Transverse colon (tissue), 4 donors: ENCODE data around the gene NDE1. TPM values are rescaled to one million over a fixed set of nuclear protein-coding genes. Genes with fewer than 3 reads are reported as not detected.

ENCODE experiments used
- DNase-seq: peaks from one replicate; pipeline ENCODE4 v3.0.0-alpha.2; 2019
- H3K27ac ChIP-seq, 4 donors: fragments of 200-600 bp; sonication (generic); 2 replicates each; pipeline ENCODE4 v1.5.1; 2016 to 2018; ENCODE audit warnings: inconsistent platforms in 4 of 4
- H3K27me3 ChIP-seq: fragments of 200-600 bp; sonication (generic); 2 replicates; pipeline ENCODE4 v1.5.1; 2017; ENCODE audit warnings: inconsistent platforms
- H3K36me3 ChIP-seq, 4 donors: fragments of 200-600 bp; sonication (generic); 2 replicates each; pipeline ENCODE4 v1.5.1; 2017 to 2019; ENCODE audit warnings: inconsistent platforms in 4 of 4
- H3K4me1 ChIP-seq, 4 donors: fragments of 200-600 bp; sonication (generic); 2 replicates each; pipeline ENCODE4 v1.5.1; 2017 to 2020; ENCODE audit warnings: inconsistent platforms in 4 of 4
- H3K4me3 ChIP-seq, 4 donors: fragments of 200-600 bp; sonication (generic); 1 replicate in 1 of 4; 2 replicates in 3 of 4; pipeline versions ENCODE4 v1.5.1 to v1.6.1; 2017 to 2019; ENCODE audit warnings: inconsistent platforms in 4 of 4
- H3K9me3 ChIP-seq, 2 donors: fragments of 200-600 bp; sonication (generic); 2 replicates each; pipeline ENCODE4 v1.5.1; 2017 to 2019; ENCODE audit warnings: inconsistent platforms in 2 of 2
- EP300 ChIP-seq: sonication (generic); formaldehyde crosslinking; IDR thresholded peaks from one replicate; pipeline ENCODE4 v1.6.1; 2017; ENCODE audit warnings: antibody characterized with exemption, low read depth
- POLR2A ChIP-seq: fragments of 450-650 bp; IDR thresholded peaks from one replicate; pipeline ENCODE4 v1.6.1; 2016; ENCODE audit warnings: antibody characterized with exemption, mild to moderate bottlenecking, moderate library complexity
- POLR2AphosphoS5 ChIP-seq, 3 donors: sonication (generic); formaldehyde crosslinking; IDR thresholded peaks; one replicate each; pipeline ENCODE4 v1.6.1; 2016; ENCODE audit warnings: antibody characterized with exemption in 3 of 3
- WGBS, 2 donors: methylation state at CpG; one replicate each; pipeline ENCODE4 v1.1.5; 2018; ENCODE audit warnings: low coverage in 1 of 2; 5-methylcytosine and 5-hydroxymethylcytosine counted together
- in situ Hi-C, 4 donors: fragments of 200-750 bp; cut with MboI; loops; one replicate each; pipeline versions ENCODE4 v1.15.0 to v1.15.1; 2017; ENCODE audit warnings: low sequenced_read_pairs in 3 of 4, low pct_ligation_motif_present in 1 of 4, low pct_unique_long_range_greater_than_20kb in 1 of 4
- intact Hi-C: fragments of 100-400 bp; cut with DNase I; formaldehyde crosslinking; loops from one replicate; pipeline ENCODE4 v1.15.1; 2023; ENCODE audit warnings: low total_unique reads
- total RNA-seq, 4 donors: library from RNA; depleted of rRNA; stranded (reverse); fragments of >200 nt; gene quantifications; one replicate each; pipeline ENCODE4 v1.1.0, GENCODE V29; 2016
- TF ChIP-seq, protein P1 (sequence below), 5 experiments: fragments of 200-600 bp in 3 of 5; fragments of 450-650 bp in 2 of 5; sonication (generic) in 3 of 5; IDR thresholded peaks; 1 replicate in 2 of 5; 2 replicates in 3 of 5; pipeline ENCODE4 v1.5.1; 2016 to 2017; ENCODE audit warnings: antibody characterized with exemption in 5 of 5, inconsistent platforms in 3 of 5, mild to moderate bottlenecking in 2 of 5, moderate library complexity in 1 of 5

Gene NDE1
- total RNA-seq, 4 donors from 2014 or later: 21.0 to 47.6 (median 36.3) TPM

DNA sequence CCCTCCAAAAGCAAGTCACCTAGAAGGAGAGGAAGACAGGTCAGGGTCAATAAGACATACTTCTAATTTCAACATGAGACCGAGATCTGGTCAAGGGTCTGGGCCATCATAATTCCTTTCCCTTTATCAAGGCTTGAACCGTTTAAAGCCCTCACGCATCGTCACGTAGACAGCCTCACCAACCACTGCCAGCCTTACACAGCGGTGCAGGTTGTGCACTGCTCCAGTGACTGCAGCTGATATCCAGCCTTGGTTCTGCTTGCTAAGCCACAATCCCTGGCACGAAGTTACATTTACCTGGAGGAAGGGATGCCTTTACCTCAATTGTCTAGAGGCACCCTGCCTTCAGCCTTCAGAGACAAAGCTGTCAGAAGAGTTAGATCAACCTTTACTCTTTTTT lies 121.6 kb downstream of the NDE1 start:
- WGBS, 2 donors: 88 to 89% methylated on average over 7 of the region's 7 CpGs
- no peaks in the 10 kb centered on the region for H3K36me3 ChIP-seq
- no peak overlapping the region for H3K4me3 ChIP-seq
- in situ Hi-C loops: loop anchor here in 3 of 4 donors (25.0 kb wide), 1 partner anchor 366 kb away; no protein-coding TSS in a partner anchor
- intact Hi-C loops: loop anchor here (10.0 kb wide), 1 partner anchor 353 kb away; no protein-coding TSS in a partner anchor
- no peaks in the 10 kb centered on the region for H3K9me3 ChIP-seq
- no peaks in the 10 kb centered on the region for H3K4me1 ChIP-seq
- peak overlapping the region in 3 of 4 donors; percentile 40 to 70 (median 44) for H3K27ac ChIP-seq
- no peak for DNase-seq
- TF ChIP-seq EP300 (no peak), POLR2AphosphoS5 (IDR thresholded peaks at IDR 0.05) (peak in 1 of 3 donors; percentile 25), POLR2A (no peak)
- H3K27me3 ChIP-seq: no peaks in the 10 kb centered on the region

DNA sequence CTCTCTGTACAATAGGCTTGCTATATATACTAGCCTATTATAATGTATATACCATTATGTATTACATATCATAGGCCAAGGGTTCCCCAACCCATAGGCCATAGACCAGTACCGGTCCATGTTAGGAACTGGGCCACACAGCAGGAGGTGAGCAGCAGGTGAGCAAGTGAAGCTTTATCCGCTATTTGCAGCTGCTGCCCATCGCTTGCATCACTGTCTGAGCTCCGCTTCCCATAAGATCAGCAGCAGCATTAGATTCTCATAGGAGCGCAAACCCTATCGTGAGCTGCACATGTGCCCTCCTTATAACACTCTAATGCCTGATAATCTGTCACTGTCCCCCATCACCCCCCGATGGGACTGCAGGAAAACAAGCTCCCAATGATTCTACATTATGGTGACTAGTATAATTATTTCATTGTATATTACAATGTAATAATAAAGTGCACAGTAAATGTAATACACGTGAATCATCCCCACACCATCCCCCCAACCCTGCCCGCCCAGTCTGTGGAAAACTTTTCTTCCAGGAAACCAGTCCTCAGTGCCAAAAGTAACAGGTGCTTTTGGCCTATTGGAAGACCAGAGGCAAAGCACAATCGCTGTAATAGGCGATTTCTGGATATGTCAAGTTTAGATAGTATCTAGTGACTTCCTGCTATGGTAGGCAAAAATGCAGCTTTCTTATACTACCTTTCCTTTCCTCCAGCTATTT lies 122.7 kb downstream of the NDE1 start:
- Histone ChIP-seq H3K9me3 (no peaks in the 10 kb centered on the region), H3K27me3 (no peaks in the 10 kb centered on the region), H3K36me3 (no peaks in the 10 kb centered on the region), H3K4me1 (no peaks in the 10 kb centered on the region), H3K27ac (peak overlapping the region; percentile 19 to 77 (median 50)), H3K4me3 (no peak overlapping the region)
- intact Hi-C loops (loop anchor here (10.0 kb wide), 1 partner anchor 352 kb away; no protein-coding TSS in a partner anchor), in situ Hi-C loops (loop anchor here in 3 of 4 donors (25.0 kb wide), 1 partner anchor 365 kb away; no protein-coding TSS in a partner anchor)
- TF ChIP-seq, protein P1, sequence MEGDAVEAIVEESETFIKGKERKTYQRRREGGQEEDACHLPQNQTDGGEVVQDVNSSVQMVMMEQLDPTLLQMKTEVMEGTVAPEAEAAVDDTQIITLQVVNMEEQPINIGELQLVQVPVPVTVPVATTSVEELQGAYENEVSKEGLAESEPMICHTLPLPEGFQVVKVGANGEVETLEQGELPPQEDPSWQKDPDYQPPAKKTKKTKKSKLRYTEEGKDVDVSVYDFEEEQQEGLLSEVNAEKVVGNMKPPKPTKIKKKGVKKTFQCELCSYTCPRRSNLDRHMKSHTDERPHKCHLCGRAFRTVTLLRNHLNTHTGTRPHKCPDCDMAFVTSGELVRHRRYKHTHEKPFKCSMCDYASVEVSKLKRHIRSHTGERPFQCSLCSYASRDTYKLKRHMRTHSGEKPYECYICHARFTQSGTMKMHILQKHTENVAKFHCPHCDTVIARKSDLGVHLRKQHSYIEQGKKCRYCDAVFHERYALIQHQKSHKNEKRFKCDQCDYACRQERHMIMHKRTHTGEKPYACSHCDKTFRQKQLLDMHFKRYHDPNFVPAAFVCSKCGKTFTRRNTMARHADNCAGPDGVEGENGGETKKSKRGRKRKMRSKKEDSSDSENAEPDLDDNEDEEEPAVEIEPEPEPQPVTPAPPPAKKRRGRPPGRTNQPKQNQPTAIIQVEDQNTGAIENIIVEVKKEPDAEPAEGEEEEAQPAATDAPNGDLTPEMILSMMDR (IDR thresholded peaks at IDR 0.05): no peak
- TF ChIP-seq POLR2AphosphoS5 (IDR thresholded peaks at IDR 0.05) (no peak), POLR2A (no peak), EP300 (no peak)
- DNase-seq: no peak
- WGBS, 2 donors: 71 to 79% methylated on average over 5 to 11 of the region's 11 CpGs

DNA sequence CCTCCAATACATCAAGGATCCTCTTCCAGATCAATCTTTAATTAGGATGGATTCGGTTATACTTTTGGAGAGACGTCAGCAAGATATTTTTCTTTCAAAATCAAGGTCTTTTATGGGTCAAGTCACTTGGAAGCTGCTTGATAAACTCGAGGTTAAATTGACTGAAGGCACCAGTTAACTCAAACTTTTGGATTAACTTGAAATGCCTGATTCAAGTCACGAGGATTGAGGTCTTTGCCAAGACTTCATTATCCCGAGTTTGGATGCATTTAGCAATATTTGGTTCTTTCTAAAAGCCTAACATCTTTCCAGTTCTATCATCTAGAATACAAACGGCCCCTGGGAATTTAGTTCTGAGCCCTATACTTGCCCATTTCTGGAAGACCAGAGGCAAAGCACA lies 123.9 kb downstream of the NDE1 start:
- Histone ChIP-seq H3K4me1 (no peaks in the 10 kb centered on the region), H3K9me3 (no peaks in the 10 kb centered on the region), H3K27me3 (no peaks in the 10 kb centered on the region), H3K36me3 (no peaks in the 10 kb centered on the region), H3K4me3 (no peak overlapping the region), H3K27ac (peak overlapping the region; percentile 3 to 77 (median 50))
- DNase-seq: no peak
- intact Hi-C loops: loop anchor here (10.0 kb wide), 1 partner anchor 351 kb away; no protein-coding TSS in a partner anchor
- 45 to 46% methylated on average over 6 of the region's 6 CpGs for WGBS, 2 donors
- in situ Hi-C loops: loop anchor here in 3 of 4 donors (25.0 kb wide), 1 partner anchor 363 kb away; no protein-coding TSS in a partner anchor
- TF ChIP-seq POLR2AphosphoS5 (IDR thresholded peaks at IDR 0.05): peak in 1 of 3 donors; percentile 3
- TF ChIP-seq, protein P1 (IDR thresholded peaks at IDR 0.05): no peak

DNA sequence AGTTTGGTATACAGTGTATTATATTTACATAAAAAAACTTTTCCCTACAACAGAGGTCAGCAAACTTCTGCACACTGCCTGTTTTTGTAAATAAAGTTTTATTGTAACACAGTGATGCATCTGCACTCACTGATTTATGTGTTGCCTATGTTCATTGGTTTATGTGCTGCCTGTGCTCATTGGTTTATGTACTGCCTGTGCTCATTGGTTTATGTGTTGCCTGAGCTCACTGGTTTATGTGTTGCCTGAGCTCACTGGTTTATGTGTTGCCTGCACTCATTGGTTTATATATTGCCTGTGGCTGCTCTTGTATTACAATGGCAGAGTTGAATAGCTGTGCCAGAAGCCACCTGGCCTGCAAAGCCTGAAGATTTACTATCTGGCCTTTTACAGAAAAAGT lies 125.2 kb downstream of the NDE1 start:
- no peaks in the 10 kb centered on the region for H3K4me1 ChIP-seq
- H3K27me3 ChIP-seq: no peaks in the 10 kb centered on the region
- in situ Hi-C loops: no loop called here
- no peak overlapping the region for H3K4me3 ChIP-seq
- intact Hi-C loops: loop anchor here (10.0 kb wide), 1 partner anchor 350 kb away; no protein-coding TSS in a partner anchor
- no peaks in the 10 kb centered on the region for H3K9me3 ChIP-seq
- H3K27ac ChIP-seq: peak overlapping the region in 2 of 4 donors; percentile 56 to 77
- DNase-seq: no peak
- no peaks in the 10 kb centered on the region for H3K36me3 ChIP-seq
- TF ChIP-seq, protein P1 (IDR thresholded peaks at IDR 0.05): no peak
- TF ChIP-seq POLR2AphosphoS5 (IDR thresholded peaks at IDR 0.05) (no peak), POLR2A (no peak), EP300 (no peak)
